SK-N-SH (cell line): ENCODE data around the gene TMEM131. TPM values are rescaled to one million over a fixed set of nuclear protein-coding genes. Genes with fewer than 3 reads are reported as not detected.

ENCODE experiments used
- CTCF ChIA-PET: fragments of 300-600, 350-600 bp; formaldehyde crosslinking; extraction: SDS; loops from one replicate; lab custom pipeline; 2021; lab: Yijun Ruan, JAX
- POLR2A ChIA-PET: fragments of 350-600 bp; sonication (Branson Sonifier 250); formaldehyde crosslinking; extraction: SDS; loops from one replicate; lab custom pipeline; 2020; ENCODE audit warnings: antibody characterized with exemption, inconsistent platforms; lab: Yijun Ruan, JAX
- DNase-seq: peaks from one replicate; pipeline ENCODE4 v3.0.0; 2012
- H2AFZ ChIP-seq: fragments of 200-600 bp; sonication (generic); 2 replicates; pipeline ENCODE4 v1.8.1; 2016; ENCODE audit warnings: antibody characterized with exemption, mild to moderate bottlenecking, low read depth
- H3F3A ChIP-seq: fragments of 200-600 bp; sonication (generic); replicated peaks from 2 replicates; pipeline ENCODE3; 2016; ENCODE audit warnings: antibody characterized with exemption, mild to moderate bottlenecking; ENCODE audit not compliant: insufficient read depth
- H3K27ac ChIP-seq, 2 experiments: fragments of 200-500 bp in 1 of 2; fragments of 200-600 bp in 1 of 2; sonication (Bioruptor generic) in 1 of 2; sonication (generic), shearing (Covaris generic) in 1 of 2; 2 replicates each; pipeline versions ENCODE4 v1.5.1 to v1.6.1; 2014 to 2016; ENCODE audit warnings: low read depth in 2 of 2, inconsistent platforms in 1 of 2, low read length in 1 of 2, mild to moderate bottlenecking in 1 of 2, mixed read lengths in 1 of 2
- H3K27me3 ChIP-seq: fragments of 200-600 bp; sonication (generic), shearing (Covaris generic); 2 replicates; pipeline ENCODE4 v1.6.1; 2016; ENCODE audit warnings: mixed run types; ENCODE audit not compliant: insufficient read depth
- H3K36me3 ChIP-seq, 2 experiments: fragments of 200-500 bp in 1 of 2; fragments of 200-600 bp in 1 of 2; sonication (Bioruptor generic) in 1 of 2; sonication (generic) in 1 of 2; replicated peaks in 1 of 2; 2 replicates each; pipeline versions ENCODE3 to v1.5.1; 2014 to 2016; ENCODE audit warnings: low read length in 1 of 2, mild to moderate bottlenecking in 1 of 2; ENCODE audit not compliant: insufficient read depth in 2 of 2, control insufficient read depth in 1 of 2
- H3K4me1 ChIP-seq, 2 experiments: fragments of 200-500 bp in 1 of 2; fragments of 200-600 bp in 1 of 2; sonication (Bioruptor generic) in 1 of 2; sonication (generic), shearing (Covaris generic) in 1 of 2; 2 replicates each; pipeline versions ENCODE4 v1.5.1 to v1.6.1; 2014 to 2016; ENCODE audit warnings: low read depth in 1 of 2, low read length in 1 of 2, mixed run types in 1 of 2; ENCODE audit not compliant: insufficient read depth in 2 of 2, control insufficient read depth in 1 of 2
- H3K4me2 ChIP-seq: fragments of 200-600 bp; sonication (generic), shearing (Covaris generic); 2 replicates; pipeline ENCODE4 v1.6.1; 2017; ENCODE audit warnings: mixed run types
- H3K4me3 ChIP-seq, 2 experiments: fragments of 200-500 bp in 1 of 2; fragments of 200-600 bp in 1 of 2; sonication (Bioruptor generic) in 1 of 2; sonication (generic), shearing (Covaris generic) in 1 of 2; 2 replicates each; pipeline versions ENCODE4 v1.5.1 to v1.8.1; 2014 to 2016; ENCODE audit warnings: low read depth in 2 of 2, inconsistent platforms in 1 of 2, low read length in 1 of 2, mild to moderate bottlenecking in 1 of 2, mixed read lengths in 1 of 2, moderate library complexity in 1 of 2
- H3K79me2 ChIP-seq: fragments of 200-600 bp; sonication (generic); 2 replicates; pipeline ENCODE4 v1.8.1; 2017; ENCODE audit warnings: mild to moderate bottlenecking; ENCODE audit not compliant: insufficient read depth
- H3K9ac ChIP-seq: fragments of 200-600 bp; sonication (generic); 2 replicates; pipeline ENCODE4 v1.6.1; 2017; ENCODE audit warnings: mixed run types
- H3K9me2 ChIP-seq: fragments of 200-600 bp; sonication (generic); 2 replicates; pipeline ENCODE4 v1.6.1; 2017; ENCODE audit warnings: mixed run types
- H3K9me3 ChIP-seq: fragments of 200-600 bp; sonication (generic); 2 replicates; pipeline ENCODE4 v1.6.1; 2017; ENCODE audit warnings: mixed run types, mild to moderate bottlenecking, moderate library complexity
- H4K20me1 ChIP-seq: fragments of 200-600 bp; sonication (generic); 2 replicates; pipeline ENCODE4 v1.6.1; 2017; ENCODE audit warnings: mild to moderate bottlenecking, mixed run types; ENCODE audit not compliant: insufficient read depth
- EP300 ChIP-seq, 2 experiments: IDR thresholded peaks; 2 replicates each; pipeline versions ENCODE4 v1.4.0 to v1.6.1; 2012; ENCODE audit warnings: borderline replicate concordance in 1 of 2, low read depth in 1 of 2, low read length in 1 of 2
- EZH2phosphoT487 ChIP-seq: fragments of 200-600 bp; sonication (generic); IDR thresholded peaks from 2 replicates; pipeline ENCODE4 v1.6.1; 2017; ENCODE audit warnings: low read depth, mixed run types, mild to moderate bottlenecking, antibody characterized with exemption, moderate library complexity, borderline replicate concordance
- FOXJ3 ChIP-seq: sonication (generic); formaldehyde crosslinking; IDR thresholded peaks from 2 replicates; pipeline ENCODE4 v1.5.1; 2020; ENCODE audit warnings: mild to moderate bottlenecking, missing genetic modification reagents
- GATA2 ChIP-seq: sonication (generic); formaldehyde crosslinking; IDR thresholded peaks from 2 replicates; pipeline ENCODE4 v1.5.0; 2020; ENCODE audit warnings: mild to moderate bottlenecking, missing genetic modification reagents
- IRF3 ChIP-seq: fragments of 150-350 bp; IDR thresholded peaks from 2 replicates; pipeline ENCODE4 v1.6.1; 2016; ENCODE audit warnings: mild to moderate bottlenecking, low read depth, low read length
- PBX3 ChIP-seq: IDR thresholded peaks from 2 replicates; pipeline ENCODE4; 2012
- POLR2AphosphoS5 ChIP-seq: IDR thresholded peaks from 2 replicates; pipeline ENCODE4 v1.6.1; 2012; ENCODE audit warnings: low read depth, low read length
- TEAD4 ChIP-seq: IDR thresholded peaks from 2 replicates; pipeline ENCODE4 v1.4.0; 2012; ENCODE audit warnings: mild to moderate bottlenecking, borderline replicate concordance; ENCODE audit not compliant: insufficient read depth
- USF2 ChIP-seq: fragments of 150-350 bp; IDR thresholded peaks from 2 replicates; pipeline ENCODE4 v1.6.1; 2017; ENCODE audit warnings: antibody characterized with exemption, low read length, low read depth, borderline replicate concordance
- WGBS: methylation state at CpG from one replicate; pipeline ENCODE4 v1.1.6; 2017; ENCODE audit warnings: low lambda C conversion rate; 5-methylcytosine and 5-hydroxymethylcytosine counted together
- polyA plus RNA-seq, 3 experiments: library from polyadenylated mRNA; depleted of rRNA; stranded (reverse); fragments of >200 nt; gene quantifications; 2 replicates each; pipeline ENCODE4 v1.2.3, GENCODE V29; 2012

Gene TMEM131
- polyA plus RNA-seq, 1 of the 3 experiments (the other 2 are of a cell fraction), result 9.1 TPM

- no peak for TF ChIP-seq TEAD4
- TF ChIP-seq IRF3, result no peak
- no peak for TF ChIP-seq PBX3
- TF ChIP-seq USF2, result no peak
- TF ChIP-seq FOXJ3 (CRISPR knock-in tag), result no peak
- no peak for TF ChIP-seq EP300 (IDR thresholded peaks at IDR 0.05; ENCODE audit: borderline replicate concordance in 1 of 2, low read depth in 1 of 2, low read length in 1 of 2)
- no peak for TF ChIP-seq GATA2
- TF ChIP-seq EZH2phosphoT487, result no peak
These were observed 85.1 kb downstream of the TMEM131 start (continued) for GRCh38 chr2:97910403-97911205.

GRCh38 chr2:97908208-97908676 is 87.5 kb downstream of the TMEM131 start:
- Histone ChIP-seq H4K20me1 (no peaks in the 10 kb centered on the region), H3K27me3 (no peaks in the 10 kb centered on the region), H3K36me3 (peaks cover 11 to 19% of the 10 kb centered on the region in 2 experiments), H3K4me1 (no peaks in the 10 kb centered on the region; a peak in 1 of 4 replicates), H3K4me3 (no peak overlapping the region), H3K4me2 (no peak overlapping the region), H3K79me2 (peaks cover 10% of the 10 kb centered on the region; the same call in 1 of the 2 replicates), H3K9me2 (no peaks in the 10 kb centered on the region), H3K9me3 (peaks cover 5% of the 10 kb centered on the region; the same call in 1 of the 2 replicates), H3K9ac (no peak overlapping the region), H2AFZ (no peak overlapping the region), H3K27ac (no peak overlapping the region), H3F3A (peaks cover 4% of the 10 kb centered on the region)
- TF ChIP-seq PBX3, result no peak
- no peak for TF ChIP-seq POLR2AphosphoS5
- TF ChIP-seq FOXJ3 (CRISPR knock-in tag), result no peak
- no peak for TF ChIP-seq TEAD4
- no peak for TF ChIP-seq EP300 (IDR thresholded peaks at IDR 0.05; ENCODE audit: borderline replicate concordance in 1 of 2, low read depth in 1 of 2, low read length in 1 of 2)
- no peak for DNase-seq
- WGBS, result 97% methylated on average over 6 of the region's 6 CpGs
- CTCF ChIA-PET, result no interaction called here
- POLR2A ChIA-PET, result no interaction called here
